ENCODE measurements around the gene SCT.

DNA sequence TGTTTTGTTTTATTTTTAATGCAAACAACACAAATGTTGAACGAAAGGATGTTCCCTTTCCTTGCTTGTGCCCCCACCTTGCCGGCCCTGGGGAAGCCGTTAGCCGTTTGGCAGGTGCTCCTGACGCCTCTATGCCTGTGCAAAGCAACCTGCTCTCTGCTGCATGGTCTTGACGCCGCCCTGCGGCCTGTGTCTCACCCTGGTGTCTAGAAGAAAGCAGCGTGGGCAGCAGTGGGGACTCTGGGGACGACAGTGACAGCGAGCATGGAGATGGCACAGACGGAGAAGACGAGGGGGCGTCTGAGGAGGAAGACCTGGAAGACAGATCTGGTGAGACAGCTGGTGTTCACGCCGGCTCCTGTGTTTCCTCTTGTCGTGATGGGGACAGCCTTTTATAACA lies 45.2 kb downstream of the SCT start:
- TF ChIP-seq, protein P1, sequence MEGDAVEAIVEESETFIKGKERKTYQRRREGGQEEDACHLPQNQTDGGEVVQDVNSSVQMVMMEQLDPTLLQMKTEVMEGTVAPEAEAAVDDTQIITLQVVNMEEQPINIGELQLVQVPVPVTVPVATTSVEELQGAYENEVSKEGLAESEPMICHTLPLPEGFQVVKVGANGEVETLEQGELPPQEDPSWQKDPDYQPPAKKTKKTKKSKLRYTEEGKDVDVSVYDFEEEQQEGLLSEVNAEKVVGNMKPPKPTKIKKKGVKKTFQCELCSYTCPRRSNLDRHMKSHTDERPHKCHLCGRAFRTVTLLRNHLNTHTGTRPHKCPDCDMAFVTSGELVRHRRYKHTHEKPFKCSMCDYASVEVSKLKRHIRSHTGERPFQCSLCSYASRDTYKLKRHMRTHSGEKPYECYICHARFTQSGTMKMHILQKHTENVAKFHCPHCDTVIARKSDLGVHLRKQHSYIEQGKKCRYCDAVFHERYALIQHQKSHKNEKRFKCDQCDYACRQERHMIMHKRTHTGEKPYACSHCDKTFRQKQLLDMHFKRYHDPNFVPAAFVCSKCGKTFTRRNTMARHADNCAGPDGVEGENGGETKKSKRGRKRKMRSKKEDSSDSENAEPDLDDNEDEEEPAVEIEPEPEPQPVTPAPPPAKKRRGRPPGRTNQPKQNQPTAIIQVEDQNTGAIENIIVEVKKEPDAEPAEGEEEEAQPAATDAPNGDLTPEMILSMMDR (IDR thresholded peaks at IDR 0.05; ENCODE audit: poor library complexity, severe bottlenecking), result no peak
- no peak for TF ChIP-seq EP300 (conservative IDR thresholded peaks at IDR 0.05; ENCODE audit: poor library complexity, severe bottlenecking)
- TF ChIP-seq POLR2AphosphoS5 (IDR thresholded peaks at IDR 0.05), result no peak

Data from neural cell (in vitro differentiated cells).